Rectal smooth muscle tissue (tissue), 1 donor: ENCODE results near the gene FRMPD1.
"Not testable (repeated sequence)": the region's sequence is repeated elsewhere in the genome, so short reads cannot be mapped to it uniquely, and the experiment has no call there.

Source experiments
- H3K27ac ChIP-seq: one replicate; pipeline ENCODE4 v1.7.0; 2013; ENCODE audit warnings: low read depth, low read length, inconsistent platforms
- H3K27me3 ChIP-seq: one replicate; pipeline ENCODE4 v1.7.0; 2013; ENCODE audit warnings: low read length; ENCODE audit not compliant: control insufficient read depth, insufficient read depth
- H3K36me3 ChIP-seq: one replicate; pipeline ENCODE4 v1.7.0; 2013; ENCODE audit warnings: low read length; ENCODE audit not compliant: control insufficient read depth, insufficient read depth
- H3K4me1 ChIP-seq: one replicate; pipeline ENCODE4 v1.7.0; 2013; ENCODE audit warnings: low read length; ENCODE audit not compliant: control insufficient read depth, insufficient read depth
- H3K4me3 ChIP-seq: one replicate; pipeline ENCODE4 v1.7.0; 2013; ENCODE audit warnings: low read length
- H3K9ac ChIP-seq: one replicate; pipeline ENCODE4 v1.7.0; 2013; ENCODE audit warnings: low read length

The FRMPD1 gene

DNA sequence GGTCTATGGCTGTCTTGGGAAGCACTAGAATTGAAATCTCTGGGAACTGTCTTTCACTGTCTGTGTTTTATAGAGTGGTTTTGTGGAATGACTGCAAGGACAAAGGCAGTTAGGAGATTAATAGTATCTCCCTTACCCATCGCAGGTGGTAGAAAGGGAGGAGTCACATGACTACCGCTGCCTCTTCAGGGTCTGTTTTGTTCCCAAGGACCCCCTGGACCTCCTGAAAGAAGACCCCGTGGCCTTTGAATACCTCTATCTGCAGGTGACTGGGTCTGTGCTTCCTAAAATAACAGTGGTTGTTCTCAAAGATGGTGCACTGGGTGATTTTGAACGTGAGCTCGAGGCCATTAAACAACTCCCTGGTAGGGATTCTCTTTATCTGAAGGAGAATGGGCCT is 80.1 kb downstream of the FRMPD1 start:
- Histone ChIP-seq H3K4me3 (no peak overlapping the region), H3K27ac (no peak overlapping the region), H3K36me3 (no peaks in the 10 kb centered on the region), H3K27me3 (no peaks in the 10 kb centered on the region), H3K9ac (no peak overlapping the region), H3K4me1 (no peaks in the 10 kb centered on the region)

DNA sequence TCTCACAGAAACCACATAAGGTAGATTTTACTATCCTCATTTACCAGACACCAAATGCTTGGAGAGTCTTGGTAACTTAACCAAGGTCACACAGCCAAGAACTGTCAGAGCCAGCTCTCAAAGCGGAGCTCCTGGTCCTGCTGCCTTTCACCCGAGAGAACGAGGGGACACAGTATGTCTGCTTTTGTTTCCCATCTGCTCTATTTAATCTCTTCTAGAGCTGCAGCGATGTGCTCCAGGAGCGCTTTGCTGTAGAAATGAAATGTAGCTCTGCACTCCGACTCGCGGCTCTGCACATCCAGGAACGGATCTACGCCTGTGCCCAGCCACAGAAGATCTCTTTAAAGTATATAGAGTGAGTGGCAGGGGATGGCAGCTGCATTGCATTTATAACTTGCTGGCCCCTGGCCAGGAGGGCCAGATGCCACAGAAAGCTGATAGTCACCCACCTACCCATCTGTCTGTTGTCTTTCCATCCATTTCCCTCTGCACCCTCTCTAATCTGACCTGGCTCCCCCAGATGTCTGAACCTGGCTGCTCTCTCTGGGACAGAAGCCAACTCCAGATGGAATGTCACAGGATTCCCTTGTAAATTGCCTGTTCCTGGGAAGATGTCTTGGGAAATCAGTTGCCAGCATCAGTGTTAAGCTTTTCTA is 81.5 kb downstream of the FRMPD1 start:
- H3K27me3 ChIP-seq, result no peaks in the 10 kb centered on the region
- no peaks in the 10 kb centered on the region for H3K4me1 ChIP-seq
- no peaks in the 10 kb centered on the region for H3K36me3 ChIP-seq
- no peak overlapping the region for H3K27ac ChIP-seq
- H3K9ac ChIP-seq, result no peak overlapping the region
- no peak overlapping the region for H3K4me3 ChIP-seq

DNA sequence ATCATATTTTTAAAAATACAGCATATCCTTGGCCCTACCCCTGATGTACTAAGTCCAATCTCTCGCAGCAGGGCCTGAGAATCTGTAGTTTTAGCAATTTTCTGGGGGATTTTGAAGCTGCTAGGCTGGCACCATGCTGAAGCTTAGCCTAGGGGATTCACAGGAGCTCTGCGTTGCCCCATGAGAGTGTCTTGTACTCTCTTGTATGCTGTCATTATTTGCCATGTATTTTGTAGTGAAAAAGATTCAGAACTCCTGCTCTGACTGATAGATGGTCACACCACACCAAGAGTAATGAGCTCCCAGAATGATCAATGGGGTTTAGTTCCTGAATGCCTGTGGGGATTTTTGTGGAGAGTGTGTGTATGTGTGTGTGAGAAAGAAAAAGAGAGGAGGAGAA is 82.2 kb downstream of the FRMPD1 start:
- Histone ChIP-seq H3K4me1 (no peaks in the 10 kb centered on the region), H3K36me3 (no peaks in the 10 kb centered on the region)

DNA sequence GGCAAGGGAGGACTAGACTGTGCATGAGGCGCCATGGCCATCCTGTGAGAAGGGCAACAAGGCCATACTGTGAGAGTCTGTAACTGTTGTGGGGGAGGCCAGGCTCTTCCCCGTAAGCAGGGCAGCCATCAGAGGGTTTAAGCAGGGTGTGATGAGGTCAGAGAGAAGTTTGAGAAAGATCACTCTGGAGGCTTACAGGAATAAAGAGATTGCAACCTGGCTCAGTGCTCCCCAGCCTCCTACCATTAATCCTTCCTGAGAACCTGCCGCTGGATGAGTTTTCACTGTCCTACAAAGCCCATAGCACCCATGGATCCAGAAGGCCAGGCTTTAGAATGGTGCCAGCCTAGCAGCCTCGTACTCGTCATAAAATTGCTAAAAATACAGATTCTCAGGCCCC is 88.5 kb downstream of the FRMPD1 start:
- Histone ChIP-seq H3K4me3 (no peak overlapping the region), H3K9ac (no peak overlapping the region), H3K27me3 (no peaks in the 10 kb centered on the region), H3K27ac (no peak overlapping the region), H3K36me3 (no peaks in the 10 kb centered on the region), H3K4me1 (no peaks in the 10 kb centered on the region)

More for the DNA sequence above, 82.2 kb downstream of the FRMPD1 start:
- H3K27ac ChIP-seq, result no peak overlapping the region
- H3K4me3 ChIP-seq, result no peak overlapping the region
- H3K9ac ChIP-seq, result no peak overlapping the region
- no peaks in the 10 kb centered on the region for H3K27me3 ChIP-seq

GRCh38 chr9:37740128-37740527 is 89.4 kb downstream of the FRMPD1 start:
- H3K36me3 ChIP-seq, result no peaks in the 10 kb centered on the region
- H3K9ac ChIP-seq, result no peak overlapping the region
- no peak overlapping the region for H3K27ac ChIP-seq
- no peak overlapping the region for H3K4me3 ChIP-seq
- H3K27me3 ChIP-seq, result no peaks in the 10 kb centered on the region
- H3K4me1 ChIP-seq, result no peaks in the 10 kb centered on the region

- Histone ChIP-seq H3K27me3 (no peaks in the 10 kb centered on the region), H3K4me1 (no peaks in the 10 kb centered on the region), H3K36me3 (no peaks in the 10 kb centered on the region), H3K9ac (no peak overlapping the region), H3K4me3 (no peak overlapping the region), H3K27ac (no peak overlapping the region)
Observed at GRCh38 chr9:37740631-37741328, 90.0 kb downstream of the FRMPD1 start.

DNA sequence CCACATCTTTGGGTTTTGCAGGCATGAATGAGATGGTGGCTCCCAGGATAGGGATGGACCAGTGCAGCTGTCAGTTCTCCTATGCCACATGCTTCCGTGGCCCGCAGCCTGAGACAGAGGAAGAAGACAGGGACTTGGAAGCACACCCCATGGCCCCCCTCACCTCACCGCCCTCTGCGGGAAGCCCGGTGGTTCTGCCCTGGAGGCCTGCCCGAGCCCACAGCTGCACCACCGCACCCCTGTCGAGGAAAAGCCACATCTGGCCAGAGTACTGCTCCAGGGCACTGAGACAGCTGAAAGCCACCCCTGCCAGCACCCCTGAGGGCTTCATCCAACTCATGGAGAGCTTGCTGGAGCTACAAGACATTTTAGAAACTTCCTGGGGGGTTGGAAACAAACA is 95.2 kb downstream of the FRMPD1 start:
- Histone ChIP-seq H3K27ac (no peak overlapping the region), H3K9ac (no peak overlapping the region), H3K36me3 (no peaks in the 10 kb centered on the region), H3K4me3 (no peak overlapping the region), H3K4me1 (no peaks in the 10 kb centered on the region), H3K27me3 (no peaks in the 10 kb centered on the region)

- Histone ChIP-seq H3K27me3 (no peaks in the 10 kb centered on the region), H3K4me3 (no peak overlapping the region), H3K36me3 (no peaks in the 10 kb centered on the region), H3K9ac (no peak overlapping the region), H3K4me1 (no peaks in the 10 kb centered on the region), H3K27ac (no peak overlapping the region)
Observed at GRCh38 chr9:37746448-37747270, 95.9 kb downstream of the FRMPD1 start.

- H3K27me3 ChIP-seq, result no peaks in the 10 kb centered on the region
- no peak overlapping the region for H3K4me3 ChIP-seq
- H3K27ac ChIP-seq, result no peak overlapping the region
- H3K4me1 ChIP-seq, result no peaks in the 10 kb centered on the region
- no peaks in the 10 kb centered on the region for H3K36me3 ChIP-seq
- H3K9ac ChIP-seq, result no peak overlapping the region
Observed at GRCh38 chr9:37747271-37747753, 96.6 kb downstream of the FRMPD1 start.

DNA sequence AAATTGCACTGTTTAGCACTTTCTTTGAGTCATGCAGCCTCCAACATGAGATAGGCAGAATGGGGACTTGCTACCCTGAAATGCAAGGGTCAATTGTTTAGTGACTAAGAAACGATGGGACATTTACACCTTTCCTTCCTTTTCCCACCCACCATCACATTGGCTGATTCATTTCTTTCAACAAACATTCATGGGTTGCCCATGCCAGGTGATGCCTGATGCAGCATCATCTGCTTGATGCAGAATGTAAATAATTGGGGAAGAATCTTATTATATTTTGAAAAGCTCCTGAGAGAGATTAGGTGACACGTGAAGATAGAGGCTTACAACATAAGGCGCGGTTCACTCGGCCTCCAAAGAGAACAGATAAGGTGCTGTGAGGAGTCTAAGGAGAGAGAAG is 98.4 kb downstream of the FRMPD1 start:
- H3K4me3 ChIP-seq, result no peak overlapping the region
- no peak overlapping the region for H3K27ac ChIP-seq
- H3K36me3 ChIP-seq, result no peaks in the 10 kb centered on the region
- no peaks in the 10 kb centered on the region for H3K27me3 ChIP-seq
- peaks cover under 1% of the 10 kb centered on the region for H3K4me1 ChIP-seq
- no peak overlapping the region for H3K9ac ChIP-seq

DNA sequence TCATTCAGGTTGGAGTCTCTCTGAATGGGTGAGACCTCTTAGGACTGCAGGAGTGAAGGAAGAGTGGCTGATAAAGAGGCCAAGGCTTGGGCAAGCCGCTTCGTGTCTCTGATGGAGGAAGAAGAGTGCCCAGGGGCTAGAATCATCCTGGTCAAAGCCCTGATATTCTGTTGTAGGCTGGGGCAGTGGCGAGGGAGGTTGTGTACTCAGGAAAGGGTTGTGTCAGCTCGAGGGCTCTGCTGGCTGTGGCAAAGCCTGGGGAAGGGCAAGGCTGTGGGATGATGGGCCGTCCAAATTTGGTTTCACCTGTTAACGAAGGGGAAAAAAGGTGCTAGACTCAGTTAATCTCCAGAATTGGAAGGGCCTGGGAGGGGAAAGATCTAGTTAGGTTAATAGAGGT is 100.4 kb downstream of the FRMPD1 start:
- no peak overlapping the region for H3K27ac ChIP-seq
- no peak overlapping the region for H3K4me3 ChIP-seq
- H3K9ac ChIP-seq, result no peak overlapping the region
- peaks cover 6% of the 10 kb centered on the region for H3K4me1 ChIP-seq
- H3K27me3 ChIP-seq, result no peaks in the 10 kb centered on the region
- H3K36me3 ChIP-seq, result no peaks in the 10 kb centered on the region

- not testable (repeated sequence) for H3K9ac ChIP-seq, H3K27me3 ChIP-seq, H3K27ac ChIP-seq, H3K4me3 ChIP-seq, H3K4me1 ChIP-seq, H3K36me3 ChIP-seq
Observed at GRCh38 chr9:37751704-37752103, 101.0 kb downstream of the FRMPD1 start.
